Activated CD4-positive, alpha-beta T cell treated with anti-CD3 and anti-CD28 coated beads, Interleukin-10, Interleukin-2, amounts not matched to agents 100 ng/mL and 50 ng/mL, durations not matched to agents 16 hours and 8 hours (primary cell): ENCODE results near the gene PSG3.
A peak's percentile ranks its signal among the peaks of the same experiment; 100 is the strongest.
"Not testable (repeated sequence)": the region's sequence is repeated elsewhere in the genome, so short reads cannot be mapped to it uniquely, and the experiment has no call there.

Experiments used
- DNase-seq: peaks from one replicate; pipeline ENCODE4 v3.0.0-alpha.2; 2020

PSG3 gene

DNA sequence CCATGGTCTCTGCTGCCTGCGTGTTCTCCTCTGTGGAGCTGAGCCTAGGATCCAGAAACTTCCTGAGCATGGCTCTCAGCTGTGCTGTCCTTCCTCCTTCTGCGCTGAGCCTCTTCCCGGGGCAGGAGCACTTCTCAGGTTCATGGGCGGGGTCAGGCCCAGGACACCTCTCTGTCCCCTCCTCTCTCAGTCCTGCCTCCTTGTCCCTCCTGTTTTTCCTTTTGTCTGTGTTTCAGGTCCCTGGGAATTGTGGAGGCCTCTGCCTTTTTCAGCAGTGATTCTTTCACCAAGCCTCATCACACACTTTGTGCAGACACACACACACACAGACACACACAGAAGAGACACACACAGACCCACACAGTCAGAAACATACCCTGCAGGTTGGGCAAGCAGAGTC lies at the start of gene PSG3:
PSG3 (minus strand) TSS at position 101 of the 400 bp plus-strand sequence; CDS start at position 4, 97 bp downstream.
- DNase-seq = not testable (repeated sequence)

- DNase-seq = not testable (repeated sequence)
Measured at GRCh38 chr19:42788766-42789165, 48.5 kb upstream of the PSG3 start.

DNA sequence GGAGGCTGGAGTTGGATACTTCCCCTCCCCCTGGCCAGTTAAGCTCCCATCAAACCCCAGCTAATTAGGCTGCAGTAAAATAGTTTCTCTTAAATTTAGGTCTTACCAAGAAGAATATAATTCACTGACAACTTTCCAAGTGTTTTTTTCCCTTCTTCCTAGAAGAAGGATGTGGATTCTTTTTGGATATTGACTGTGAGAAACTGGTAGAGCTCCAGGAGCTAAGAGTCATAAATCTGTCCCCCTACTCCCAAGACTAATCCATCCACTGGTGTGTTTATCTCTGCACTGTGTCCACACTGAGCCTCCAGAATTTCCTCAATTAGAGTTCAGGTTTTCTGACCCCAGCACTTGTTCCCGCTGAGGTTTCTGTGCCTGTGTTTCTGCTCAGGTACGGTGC lies 47.5 kb upstream of the PSG3 start:
- not testable (repeated sequence) for DNase-seq

DNA sequence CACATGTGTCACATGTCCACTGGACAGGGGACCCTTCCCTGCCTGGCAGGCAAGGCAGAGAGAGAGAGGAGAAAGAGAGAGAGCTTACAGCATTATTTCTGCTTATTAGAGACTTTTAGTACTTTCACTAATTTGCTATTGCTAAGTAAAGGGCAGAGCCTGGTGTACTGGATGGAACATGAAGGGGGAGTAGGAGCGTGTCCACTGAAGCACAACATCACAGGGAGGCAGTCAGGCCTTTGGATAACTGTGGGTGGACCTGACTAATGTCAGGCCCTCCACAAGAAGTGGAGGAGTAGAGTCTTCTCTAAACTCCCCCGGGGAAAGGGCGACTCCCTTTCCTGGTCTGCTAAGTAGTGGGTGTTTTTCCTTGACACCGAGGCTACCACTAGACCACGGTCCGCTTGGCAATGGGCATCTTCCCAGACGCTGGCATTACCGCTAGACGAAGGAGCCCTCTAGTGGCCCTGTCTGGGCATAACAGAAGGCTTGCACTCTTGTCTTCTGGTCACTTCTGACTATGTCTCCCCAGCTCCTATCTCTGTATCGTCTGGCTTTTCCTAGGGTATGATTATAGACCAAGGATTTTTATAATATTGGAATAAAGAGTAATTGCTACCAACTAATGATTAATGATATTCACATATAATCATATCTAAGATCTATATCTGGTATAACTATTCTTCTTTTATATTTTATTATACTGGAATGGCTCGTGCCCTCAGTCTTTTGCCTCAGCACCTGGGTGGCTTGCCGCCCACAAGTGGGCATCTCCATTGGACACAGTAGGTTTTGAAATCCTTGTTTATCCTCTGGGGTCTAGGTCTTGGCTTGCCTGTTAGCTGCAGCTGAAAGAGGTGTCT lies 36.7 kb upstream of the PSG3 start:
- peak; percentile 55 for DNase-seq

- DNase-seq = not testable (repeated sequence)
Measured at GRCh38 chr19:42774510-42775158, 34.4 kb upstream of the PSG3 start.

- DNase-seq = not testable (repeated sequence)
Measured at GRCh38 chr19:42767319-42767718, 27.0 kb upstream of the PSG3 start.

DNA sequence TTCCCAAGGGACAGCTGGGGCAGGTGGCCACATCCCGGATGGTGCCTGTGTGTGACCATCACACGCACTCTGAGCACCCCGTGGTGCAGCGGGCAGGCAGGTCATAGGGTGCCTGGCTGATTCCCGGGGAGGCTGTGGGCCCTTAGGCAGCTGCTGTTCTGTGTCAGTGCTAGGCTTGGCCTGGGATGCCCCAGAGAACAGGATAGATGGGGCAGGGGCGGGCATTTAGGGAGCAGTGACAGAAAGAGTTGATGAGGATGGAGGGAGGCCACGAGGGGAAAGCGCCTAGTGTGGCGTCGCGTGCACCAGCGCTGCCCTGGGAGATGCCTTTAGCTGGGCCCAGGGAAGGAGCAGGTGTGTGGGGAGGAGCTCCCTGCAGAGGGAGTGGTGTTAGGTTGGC lies 26.6 kb upstream of the PSG3 start:
- DNase-seq = not testable (repeated sequence)

DNA sequence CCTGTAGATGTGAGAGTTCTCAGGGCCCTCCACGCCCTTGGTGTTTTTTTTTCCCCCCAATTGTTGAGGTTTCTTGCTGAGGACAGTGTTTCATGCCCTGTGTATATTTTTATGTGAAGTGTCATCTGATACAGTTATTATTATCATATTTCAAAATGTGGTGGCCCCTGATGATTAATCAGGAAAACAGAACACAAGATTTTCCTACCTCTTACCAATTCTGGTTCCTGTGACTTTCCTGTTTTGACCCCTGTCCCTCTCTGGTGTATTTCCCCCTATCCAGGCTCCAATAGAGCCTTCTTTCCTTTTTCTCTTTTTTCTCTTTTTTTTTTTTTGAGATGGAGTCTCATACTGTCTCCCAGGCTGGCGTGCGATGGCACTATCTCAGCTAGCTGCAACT lies 24.6 kb upstream of the PSG3 start:
- no peak for DNase-seq

DNA sequence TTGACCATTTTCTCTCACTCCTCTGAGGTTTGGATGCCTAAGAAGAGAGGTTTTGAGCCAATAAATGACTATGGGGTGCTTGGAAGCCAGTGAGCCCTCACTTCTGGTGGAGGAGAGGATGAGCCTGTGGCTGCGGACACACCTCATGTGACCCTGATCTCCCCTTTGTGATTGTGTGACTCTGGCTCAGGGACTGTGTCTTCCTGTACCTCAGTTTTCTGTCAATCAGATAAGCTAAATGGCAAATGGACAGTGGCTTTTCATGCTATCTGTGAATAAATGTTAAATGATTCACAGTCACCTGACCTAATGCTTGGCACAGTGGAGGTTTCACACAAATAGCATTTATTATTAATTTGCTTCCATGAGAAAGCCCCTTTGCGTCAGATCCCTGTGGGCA lies 22.5 kb upstream of the PSG3 start:
- no peak for DNase-seq

DNA sequence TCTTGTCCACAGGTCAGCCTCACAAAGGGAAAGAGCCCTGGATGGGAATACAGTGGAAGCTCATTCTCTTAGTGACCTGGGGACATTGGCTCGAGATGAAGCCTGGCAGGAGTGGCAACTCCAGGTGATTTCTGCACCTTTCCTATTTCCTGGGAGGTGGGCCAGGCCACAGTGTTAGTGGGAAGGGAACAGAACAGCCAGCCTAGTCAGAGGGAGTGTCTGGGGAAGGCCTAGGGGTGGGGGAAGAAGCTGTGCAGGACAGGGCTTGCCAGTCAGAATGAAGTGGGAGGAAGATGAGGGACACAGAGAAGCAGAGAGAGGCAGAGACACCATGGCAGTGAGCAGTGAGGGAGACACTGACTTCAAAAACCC lies 21.6 kb upstream of the PSG3 start:
- not testable (repeated sequence) for DNase-seq

DNA sequence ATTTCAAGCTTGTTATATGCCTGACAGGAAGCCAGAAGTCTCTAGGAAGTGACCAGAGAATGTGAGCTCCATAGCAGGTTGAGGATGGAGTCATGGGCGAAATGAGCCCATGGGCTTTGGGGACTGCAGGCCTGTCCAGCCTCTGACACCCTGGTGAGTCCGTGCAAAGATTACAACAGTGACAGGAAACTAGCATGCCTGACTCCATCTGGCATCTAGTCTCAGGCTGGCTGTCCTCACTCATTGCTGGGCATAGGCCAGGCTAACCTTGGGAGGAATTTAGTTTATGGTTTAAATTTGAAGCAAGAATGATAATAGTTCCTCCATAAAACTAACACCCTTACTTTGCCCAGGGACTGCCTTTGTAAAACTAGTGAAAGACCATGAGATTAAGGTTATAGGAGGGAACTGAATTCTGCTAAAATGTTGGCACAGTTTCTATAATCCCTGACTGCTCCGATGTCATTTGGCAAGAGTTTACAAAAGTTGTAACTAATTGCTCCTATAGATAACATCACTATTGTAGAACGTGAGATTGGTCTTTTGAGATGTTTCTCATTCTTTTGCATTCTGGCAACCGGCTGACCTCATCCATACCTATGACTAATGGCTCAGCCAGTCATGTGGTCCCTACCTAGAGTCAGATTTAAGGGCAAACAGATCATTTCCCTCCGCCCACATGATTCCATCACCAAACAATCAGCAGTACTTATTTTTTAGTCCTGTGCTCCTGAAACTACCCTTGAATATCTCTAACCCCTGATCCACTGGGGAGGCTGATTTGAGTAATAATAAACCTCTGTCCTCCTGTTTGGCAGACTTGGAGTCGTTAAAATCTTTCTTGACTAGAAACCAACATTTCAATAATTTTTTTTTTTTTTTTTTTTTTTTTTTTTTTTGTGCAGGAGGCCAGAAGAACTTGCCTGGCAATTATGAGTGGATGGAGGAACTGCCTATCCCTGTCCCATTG lies 21.0 kb upstream of the PSG3 start:
- DNase-seq = peak; percentile 11

DNA sequence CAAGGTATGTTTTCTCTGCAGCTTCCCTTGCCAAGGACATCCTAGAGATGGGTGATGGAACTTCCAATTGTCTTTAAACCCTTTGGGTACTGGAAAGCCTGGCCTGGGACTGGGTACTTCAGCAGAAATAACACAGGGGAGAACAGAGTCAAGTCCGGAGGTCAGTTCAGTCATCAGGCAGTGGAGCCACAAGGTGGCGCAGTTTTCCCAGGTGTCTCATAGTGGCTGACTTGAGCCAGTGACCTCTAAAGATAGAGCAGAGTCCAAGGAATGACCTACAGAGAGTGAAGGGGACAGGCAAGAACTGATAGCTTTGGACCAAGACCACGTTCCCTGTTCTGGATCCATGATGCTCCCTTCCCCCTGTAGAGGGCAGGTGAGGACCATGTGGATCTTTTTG lies 18.4 kb upstream of the PSG3 start:
- peak; percentile 17 for DNase-seq

- DNase-seq = not testable (repeated sequence)
Measured at GRCh38 chr19:42752246-42752645, 12.0 kb upstream of the PSG3 start.

DNA sequence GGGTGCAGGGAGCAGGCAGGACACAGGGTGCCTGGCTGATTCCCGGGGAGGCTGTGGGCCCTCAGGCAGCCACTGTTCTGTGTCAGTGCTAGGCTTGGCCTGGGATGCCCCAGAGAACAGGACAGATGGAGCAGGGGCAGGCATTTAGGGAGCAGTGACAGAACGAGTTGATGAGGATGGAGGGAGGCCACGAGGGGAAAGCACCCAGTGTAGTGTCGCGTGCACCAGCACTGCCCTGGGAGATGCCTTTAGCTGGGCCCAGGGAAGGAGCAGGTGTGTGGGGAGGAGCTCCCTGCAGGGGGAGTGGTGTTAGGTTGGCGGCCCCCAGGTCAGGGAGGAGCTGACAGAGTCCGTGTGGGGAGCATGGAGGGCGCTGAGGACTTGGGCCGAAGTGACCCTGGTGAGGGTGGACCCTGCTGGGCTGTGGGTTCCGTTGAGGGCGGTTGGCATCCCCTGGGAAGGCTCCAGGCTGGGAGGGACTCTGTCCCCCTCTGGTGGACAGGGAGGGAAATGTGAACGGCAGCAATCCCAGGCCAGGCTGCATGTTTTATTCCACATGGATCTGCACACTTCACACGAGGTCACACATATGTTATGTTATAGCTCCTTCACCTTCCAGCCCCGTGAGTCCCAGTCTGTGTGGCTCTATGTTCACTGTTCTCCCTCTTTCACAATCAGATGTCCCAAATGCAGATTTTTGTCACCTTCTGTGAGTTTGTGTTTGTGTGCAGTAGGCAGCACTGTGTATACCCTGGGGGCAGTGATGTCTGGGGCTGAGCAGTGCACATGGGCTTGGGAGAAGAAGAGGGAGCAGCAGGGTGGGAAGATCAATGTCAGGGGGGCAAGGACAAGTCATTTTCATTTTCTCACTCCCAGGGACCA lies 1.7 kb upstream of the PSG3 start:
- DNase-seq = peak; percentile 10

GRCh38 chr19:42737581-42738011 lies 2.7 kb downstream of the PSG3 start:
- DNase-seq = not testable (repeated sequence)

- DNase-seq = not testable (repeated sequence)
Measured at GRCh38 chr19:42728341-42728740, 11.9 kb downstream of the PSG3 start.

DNA sequence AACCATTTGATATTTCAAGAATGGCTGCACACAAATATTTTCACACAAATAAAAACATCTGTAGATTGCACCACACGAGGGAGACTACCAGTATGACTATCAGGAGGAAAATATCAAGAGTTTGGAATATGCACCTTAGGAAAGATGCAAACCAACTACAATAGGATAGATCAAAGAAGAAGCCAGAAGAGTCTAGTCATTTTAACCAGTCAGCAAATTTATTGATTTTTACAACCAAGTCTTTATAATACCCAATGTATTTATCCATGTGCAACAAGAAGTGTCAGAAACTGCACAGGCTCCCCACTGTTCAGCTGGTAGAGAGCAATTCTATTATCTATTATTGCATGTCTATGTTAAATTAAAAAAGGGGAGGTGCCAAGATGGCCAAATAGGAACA lies 26.3 kb downstream of the PSG3 start:
- DNase-seq = not testable (repeated sequence)

- DNase-seq = not testable (repeated sequence)
Measured at GRCh38 chr19:42712753-42713152, 27.5 kb downstream of the PSG3 start.

DNA sequence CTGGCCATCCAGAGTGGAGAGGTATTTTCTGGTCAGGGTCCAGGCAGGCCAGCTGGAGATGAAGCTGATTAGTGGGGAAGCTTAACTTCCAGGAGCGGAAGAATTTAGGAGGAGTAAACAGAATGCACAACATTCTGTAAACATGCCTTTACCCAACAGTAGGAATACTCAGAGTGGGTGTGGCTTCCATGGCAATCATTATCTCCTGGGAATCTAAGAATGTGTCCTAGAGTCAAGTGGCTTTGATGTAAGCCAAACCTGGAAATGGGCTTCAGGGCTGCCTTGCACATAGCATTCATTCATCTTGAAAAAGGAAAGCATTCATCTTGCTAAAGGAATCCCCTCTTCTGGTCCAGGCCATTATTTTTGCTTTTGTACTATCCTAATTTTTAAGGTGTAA lies 29.3 kb downstream of the PSG3 start:
- not testable (repeated sequence) for DNase-seq

DNA sequence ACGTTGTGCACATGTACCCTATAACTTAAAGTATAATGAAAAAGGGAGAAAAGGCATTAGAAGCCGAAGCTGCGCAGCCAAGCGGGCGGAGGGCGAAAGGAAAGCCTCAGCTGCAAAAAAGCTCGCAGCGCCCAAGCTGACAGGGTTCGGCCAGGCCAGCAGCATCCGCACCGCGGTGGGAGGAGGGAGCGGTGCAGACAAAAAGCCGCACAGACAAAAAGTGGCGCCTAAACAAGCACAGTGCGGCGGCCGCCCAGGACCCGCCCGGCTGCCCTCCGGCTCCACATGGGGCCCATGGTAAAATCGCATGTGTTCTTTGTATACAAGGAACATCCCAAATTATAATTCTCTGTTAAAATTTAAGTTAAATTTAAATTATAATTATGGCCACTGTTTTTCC lies 42.4 kb downstream of the PSG3 start:
- DNase-seq = no peak

DNA sequence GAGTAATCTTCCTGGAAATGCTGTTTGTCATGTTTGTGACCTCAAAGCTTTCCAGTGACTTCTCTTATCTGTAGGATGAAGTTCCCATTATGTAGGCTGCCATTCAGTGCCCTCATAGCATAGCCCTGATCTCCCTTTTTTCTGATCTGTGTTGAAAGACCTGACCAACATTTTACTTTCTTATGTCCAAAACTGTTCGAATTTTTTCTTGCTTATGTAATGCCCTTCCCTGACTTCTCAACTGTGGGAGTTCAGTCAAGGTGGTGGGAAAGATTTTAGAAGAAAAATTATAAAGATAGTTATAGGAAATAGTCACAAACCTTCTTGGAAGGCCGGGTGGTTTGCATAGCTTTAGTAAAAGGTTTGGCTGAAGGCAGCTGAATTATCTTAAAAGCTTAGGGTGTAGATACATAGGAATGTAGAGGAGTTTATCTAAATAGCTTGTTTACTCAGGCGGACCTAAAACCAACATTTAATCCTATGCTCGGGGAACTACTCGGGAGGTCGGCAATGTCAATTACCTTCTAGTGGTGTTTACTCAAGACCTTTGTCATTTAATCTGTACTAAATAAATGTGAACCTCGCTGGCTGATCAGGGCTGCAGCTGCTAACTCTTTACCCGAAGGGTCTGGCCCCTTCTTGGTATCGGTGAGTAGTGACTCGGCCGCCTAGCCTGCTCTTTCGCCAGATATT lies 44.3 kb downstream of the PSG3 start:
- no peak for DNase-seq
